PC-9 (cell line): ENCODE measurements around the gene TPRG1L. TPM values are rescaled to one million over a fixed set of nuclear protein-coding genes. Genes with fewer than 3 reads are reported as not detected.

Source experiments
- BruUV-seq: library from RNA; stranded (reverse); fragments of 400-500 nt; replicated peaks from 2 replicates; lab custom pipeline; 2021; lab: Mats Ljungman, UMichigan
- CTCF ChIA-PET: fragments of 300-600 bp; sonication (Branson Sonifier 250); formaldehyde crosslinking; loops from one replicate; lab custom pipeline; 2022; ENCODE audit warnings: antibody characterized with exemption; lab: Charles Lee
- POLR2A ChIA-PET: fragments of 300-600 bp; sonication (Branson Sonifier 250); formaldehyde crosslinking; loops from one replicate; lab custom pipeline; 2022; ENCODE audit warnings: antibody characterized with exemption; ENCODE audit not compliant: unreplicated experiment; lab: Charles Lee
- DNase-seq, 2 experiments: peaks; one replicate each; pipeline versions ENCODE4 v3.0.0 to v3.0.0-alpha.2; 2015 to 2022; ENCODE audit warnings: mixed read lengths in 1 of 2
- H2AFZ ChIP-seq: fragments of 200-600 bp; sonication (generic); 2 replicates; pipeline ENCODE4 v1.8.1; 2017; ENCODE audit warnings: antibody characterized with exemption
- H3F3A ChIP-seq: fragments of 200-600 bp; sonication (generic); 2 replicates; pipeline ENCODE4 v1.8.1; 2017; ENCODE audit warnings: antibody characterized with exemption, mild to moderate bottlenecking, low read depth; ENCODE audit not compliant: insufficient read depth
- H3K27ac ChIP-seq: fragments of 200-600 bp; sonication (generic); 2 replicates; pipeline ENCODE4 v1.6.1; 2016; ENCODE audit warnings: mixed run types
- H3K27me3 ChIP-seq: fragments of 200-600 bp; sonication (generic); 2 replicates; pipeline ENCODE4 v1.6.1; 2016; ENCODE audit warnings: low read depth, mixed run types; ENCODE audit not compliant: insufficient read depth
- H3K36me3 ChIP-seq: fragments of 200-600 bp; sonication (generic); 2 replicates; pipeline ENCODE4 v1.6.1; 2016; ENCODE audit warnings: low read depth, mixed run types
- H3K4me1 ChIP-seq: fragments of 200-600 bp; sonication (generic); replicated peaks from 2 replicates; pipeline ENCODE4 v1.6.1; 2016; ENCODE audit warnings: mixed run types; ENCODE audit not compliant: insufficient read depth
- H3K4me2 ChIP-seq: fragments of 200-600 bp; sonication (generic); 2 replicates; pipeline ENCODE4 v1.6.1; 2017; ENCODE audit warnings: mixed run types
- H3K4me3 ChIP-seq: fragments of 200-600 bp; sonication (generic); 2 replicates; pipeline ENCODE4 v1.6.1; 2016; ENCODE audit warnings: mixed run types
- H3K79me2 ChIP-seq: fragments of 200-600 bp; sonication (generic); 2 replicates; pipeline ENCODE4 v1.6.1; 2017; ENCODE audit warnings: low read depth, mixed run types
- H3K9me2 ChIP-seq: fragments of 200-600 bp; sonication (generic); 2 replicates; pipeline ENCODE4 v1.8.1; 2017; ENCODE audit warnings: mild to moderate bottlenecking; ENCODE audit not compliant: insufficient read depth
- H3K9me3 ChIP-seq: fragments of 200-600 bp; sonication (generic); 2 replicates; pipeline ENCODE4 v1.8.1; 2016; ENCODE audit warnings: low read depth; ENCODE audit not compliant: insufficient read depth
- H4K20me1 ChIP-seq: fragments of 200-600 bp; sonication (generic); 2 replicates; pipeline ENCODE4 v1.8.1; 2017; ENCODE audit not compliant: insufficient read depth
- EZH2 ChIP-seq: fragments of 200-600 bp; sonication (generic); IDR thresholded peaks from 2 replicates; pipeline ENCODE4 v1.8.0; 2017; ENCODE audit warnings: antibody characterized with exemption, low read depth
- intact Hi-C: fragments of 100-400 bp; cut with micrococcal nuclease; formaldehyde crosslinking; loops from one replicate; pipeline ENCODE4 v1.10.0; 2022; ENCODE audit not compliant: unreplicated experiment
- total RNA-seq: library from RNA; stranded (reverse); gene quantifications from 2 replicates; pipeline ENCODE4 v1.2.3, GENCODE V29; 2021
- TF ChIP-seq, protein P1 (sequence below): fragments of 200-600 bp; sonication (generic); conservative IDR thresholded peaks from 2 replicates; pipeline ENCODE4 v1.6.1; 2017; ENCODE audit warnings: mixed run types, antibody characterized with exemption, mild to moderate bottlenecking, moderate library complexity

Gene TPRG1L
- total RNA-seq, 1 experiment from 2014 or later = 41.4 TPM

GRCh38 chr1:3596663-3597598 is 27.9 kb upstream of the TPRG1L start:
- Histone ChIP-seq H3K9me3 (no peaks in the 10 kb centered on the region), H3K9me2 (no peaks in the 10 kb centered on the region), H3K27me3 (no peaks in the 10 kb centered on the region), H3K4me1 (no peaks in the 10 kb centered on the region), H3F3A (no peaks in the 10 kb centered on the region), H3K4me3 (no peak overlapping the region), H3K27ac (no peak overlapping the region), H3K36me3 (no peaks in the 10 kb centered on the region), H3K79me2 (no peaks in the 10 kb centered on the region), H4K20me1 (0 out of 2 replicates have a peak, but pooled peaks cover 5% of the 10 kb centered on the region), H2AFZ (no peak overlapping the region), H3K4me2 (no peak overlapping the region)
- BruUV-seq = no TSS peak
- ChIA-PET CTCF (no interaction called here), POLR2A (no interaction called here)
- no peak for DNase-seq
- no peak for TF ChIP-seq EZH2
- TF ChIP-seq, protein P1, sequence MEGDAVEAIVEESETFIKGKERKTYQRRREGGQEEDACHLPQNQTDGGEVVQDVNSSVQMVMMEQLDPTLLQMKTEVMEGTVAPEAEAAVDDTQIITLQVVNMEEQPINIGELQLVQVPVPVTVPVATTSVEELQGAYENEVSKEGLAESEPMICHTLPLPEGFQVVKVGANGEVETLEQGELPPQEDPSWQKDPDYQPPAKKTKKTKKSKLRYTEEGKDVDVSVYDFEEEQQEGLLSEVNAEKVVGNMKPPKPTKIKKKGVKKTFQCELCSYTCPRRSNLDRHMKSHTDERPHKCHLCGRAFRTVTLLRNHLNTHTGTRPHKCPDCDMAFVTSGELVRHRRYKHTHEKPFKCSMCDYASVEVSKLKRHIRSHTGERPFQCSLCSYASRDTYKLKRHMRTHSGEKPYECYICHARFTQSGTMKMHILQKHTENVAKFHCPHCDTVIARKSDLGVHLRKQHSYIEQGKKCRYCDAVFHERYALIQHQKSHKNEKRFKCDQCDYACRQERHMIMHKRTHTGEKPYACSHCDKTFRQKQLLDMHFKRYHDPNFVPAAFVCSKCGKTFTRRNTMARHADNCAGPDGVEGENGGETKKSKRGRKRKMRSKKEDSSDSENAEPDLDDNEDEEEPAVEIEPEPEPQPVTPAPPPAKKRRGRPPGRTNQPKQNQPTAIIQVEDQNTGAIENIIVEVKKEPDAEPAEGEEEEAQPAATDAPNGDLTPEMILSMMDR = no peak
- intact Hi-C loops = no loop called here

DNA sequence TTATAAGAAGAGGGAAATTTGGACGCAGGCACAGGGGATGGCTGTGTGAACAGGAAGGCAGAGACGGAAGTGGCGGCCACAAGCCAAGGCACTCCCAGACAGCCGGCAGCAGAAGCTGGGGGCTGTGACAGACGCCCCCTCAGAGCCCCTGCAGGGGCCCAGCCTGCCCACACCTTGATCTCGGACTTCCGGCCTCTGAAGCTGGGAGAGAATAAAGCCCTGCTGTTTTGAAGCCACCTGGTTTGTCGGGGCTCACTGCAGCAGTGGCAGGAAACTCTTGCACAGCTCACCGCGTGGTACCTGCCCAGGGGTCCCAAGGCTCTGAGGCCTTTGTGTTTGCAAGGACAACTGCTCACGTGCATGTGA is 27.2 kb upstream of the TPRG1L start:
- no peaks in the 10 kb centered on the region for H3K9me3 ChIP-seq
- H3K27me3 ChIP-seq = no peaks in the 10 kb centered on the region
- no peak overlapping the region for H2AFZ ChIP-seq
- POLR2A ChIA-PET = no interaction called here
- no peak for TF ChIP-seq EZH2
- no peaks in the 10 kb centered on the region for H3F3A ChIP-seq
- BruUV-seq = no TSS peak
- no peak overlapping the region for H3K4me2 ChIP-seq
- no peaks in the 10 kb centered on the region for H3K4me1 ChIP-seq
- H3K27ac ChIP-seq = no peak overlapping the region
- intact Hi-C loops = no loop called here
- H3K79me2 ChIP-seq = no peaks in the 10 kb centered on the region
- no peaks in the 10 kb centered on the region for H3K9me2 ChIP-seq
- CTCF ChIA-PET = no interaction called here
- 0 out of 2 replicates have a peak, but pooled peaks cover 5% of the 10 kb centered on the region for H4K20me1 ChIP-seq
- H3K4me3 ChIP-seq = no peak overlapping the region
- H3K36me3 ChIP-seq = no peaks in the 10 kb centered on the region
- no peak for DNase-seq

GRCh38 chr1:3598051-3598491 is 26.7 kb upstream of the TPRG1L start:
- intact Hi-C loops = no loop called here
- no peaks in the 10 kb centered on the region for H3K9me2 ChIP-seq
- no peak overlapping the region for H3K4me2 ChIP-seq
- H2AFZ ChIP-seq = no peak overlapping the region
- no peaks in the 10 kb centered on the region for H3K36me3 ChIP-seq
- no peaks in the 10 kb centered on the region for H3K4me1 ChIP-seq
- H3K4me3 ChIP-seq = no peak overlapping the region
- H3F3A ChIP-seq = no peaks in the 10 kb centered on the region
- BruUV-seq = no TSS peak
- TF ChIP-seq EZH2 = no peak
- TF ChIP-seq, protein P1 = no peak
- H3K79me2 ChIP-seq = no peaks in the 10 kb centered on the region
- H3K9me3 ChIP-seq = no peaks in the 10 kb centered on the region
- POLR2A ChIA-PET = no interaction called here
- CTCF ChIA-PET = no interaction called here
- H3K27ac ChIP-seq = no peak overlapping the region
- DNase-seq = no peak
- H4K20me1 ChIP-seq = 0 out of 2 replicates have a peak, but pooled peaks cover 5% of the 10 kb centered on the region
- H3K27me3 ChIP-seq = no peaks in the 10 kb centered on the region
